KBM-7 (cell line): ENCODE results near the gene HOXB4.

Experiments
- DNase-seq: peaks from one replicate; pipeline ENCODE4 v3.0.0-alpha.2; 2015
- in situ Hi-C: fragments of 300-500 bp; cut with MboI; formaldehyde crosslinking; loops from 2 replicates; pipeline ENCODE4 v1.14.3; 2020; ENCODE audit warnings: low sequenced_read_pairs, low pct_unique_long_range_greater_than_20kb, mixed read lengths

The HOXB4 gene

DNA sequence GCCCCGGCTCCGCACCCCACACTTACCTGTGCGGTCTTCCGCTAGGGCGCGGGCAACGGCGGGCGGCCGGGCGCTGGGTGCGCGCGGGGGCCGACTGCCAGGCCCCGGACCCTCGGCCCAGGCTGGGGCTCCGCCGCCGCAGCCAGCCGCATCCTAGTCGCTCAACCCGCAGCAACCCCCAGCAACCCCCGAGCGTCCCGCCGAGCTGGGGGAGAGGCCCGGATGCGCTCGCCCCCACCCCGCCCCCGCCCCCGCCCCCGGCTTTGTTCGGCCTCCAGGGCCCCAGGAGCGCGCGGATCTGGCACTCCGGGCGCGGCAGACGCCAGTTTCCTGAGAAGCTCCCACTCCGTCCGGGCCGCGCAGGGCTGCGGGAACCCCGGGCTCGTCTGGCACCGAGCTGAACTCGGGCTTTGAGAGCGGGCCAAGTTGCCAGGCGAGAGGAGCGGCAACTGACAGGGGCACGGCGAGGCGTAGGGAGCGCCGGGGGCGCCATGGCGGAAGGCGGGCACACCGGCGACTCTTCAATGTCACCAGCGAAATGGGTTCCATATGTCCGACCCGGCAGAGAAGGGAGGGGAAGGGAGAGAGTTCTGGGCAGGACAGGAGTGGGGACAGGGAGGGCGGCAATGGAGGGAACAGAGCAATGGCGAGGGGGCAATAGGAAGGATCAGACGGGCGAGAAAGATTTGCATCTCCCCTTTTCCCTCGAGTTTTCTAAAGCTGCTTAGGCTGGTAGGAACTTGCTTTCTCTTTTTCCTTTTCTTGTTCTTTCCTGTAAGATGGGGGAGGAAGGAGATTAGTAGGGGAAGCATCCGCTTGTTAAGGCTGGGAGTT, 13.7 kb downstream of the HOXB4 start:
- DNase-seq = no peak
- in situ Hi-C loops = no loop called here

GRCh38 chr17:48563867-48564187, 14.3 kb downstream of the HOXB4 start:
- DNase-seq = no peak
- in situ Hi-C loops = no loop called here

DNA sequence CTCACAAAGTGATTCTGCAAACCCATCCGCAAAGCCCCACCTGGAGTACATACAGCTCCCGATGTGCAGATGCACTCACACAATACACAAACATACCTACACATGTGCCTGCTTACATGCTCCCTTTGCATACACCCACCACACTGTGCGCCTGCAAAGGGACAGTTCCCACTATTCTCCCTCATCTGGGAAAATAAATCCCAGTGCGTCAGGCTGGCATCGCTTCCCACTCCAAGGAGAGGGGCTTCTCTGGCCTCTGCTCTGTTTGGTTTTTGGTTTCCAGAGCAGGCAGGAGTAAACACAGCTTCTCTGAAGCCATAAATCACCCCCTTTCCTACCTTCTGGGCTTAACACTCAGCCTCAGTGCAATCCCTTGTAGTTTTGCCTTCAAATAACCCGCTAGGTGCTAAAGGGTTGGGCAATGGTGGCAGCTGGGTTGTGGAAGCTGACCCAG, 14.7 kb downstream of the HOXB4 start:
- in situ Hi-C loops = no loop called here
- DNase-seq = no peak

DNA sequence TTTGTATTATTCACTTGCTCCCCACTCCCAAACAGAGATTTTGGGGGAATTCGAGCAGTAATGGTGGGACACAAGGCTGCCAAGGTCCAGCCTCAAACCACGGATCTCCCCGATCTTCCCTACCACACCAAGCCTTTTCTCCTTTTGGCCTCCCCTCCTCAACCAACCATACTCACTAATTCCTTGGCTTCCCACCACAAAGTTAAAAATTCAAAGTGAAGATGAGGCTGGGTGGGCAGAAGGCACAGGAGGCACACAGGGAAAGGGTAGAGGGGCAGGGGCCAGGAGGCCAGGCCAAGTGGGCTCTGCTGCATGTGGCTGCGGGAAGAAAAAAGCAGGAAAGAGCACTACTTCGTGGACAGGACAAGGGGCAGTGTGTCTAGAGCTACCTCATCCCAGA, 15.2 kb downstream of the HOXB4 start:
- DNase-seq = no peak
- in situ Hi-C loops = no loop called here

- DNase-seq = no peak
- in situ Hi-C loops = no loop called here
Observed at GRCh38 chr17:48561884-48562810, 16.0 kb downstream of the HOXB4 start.

DNA sequence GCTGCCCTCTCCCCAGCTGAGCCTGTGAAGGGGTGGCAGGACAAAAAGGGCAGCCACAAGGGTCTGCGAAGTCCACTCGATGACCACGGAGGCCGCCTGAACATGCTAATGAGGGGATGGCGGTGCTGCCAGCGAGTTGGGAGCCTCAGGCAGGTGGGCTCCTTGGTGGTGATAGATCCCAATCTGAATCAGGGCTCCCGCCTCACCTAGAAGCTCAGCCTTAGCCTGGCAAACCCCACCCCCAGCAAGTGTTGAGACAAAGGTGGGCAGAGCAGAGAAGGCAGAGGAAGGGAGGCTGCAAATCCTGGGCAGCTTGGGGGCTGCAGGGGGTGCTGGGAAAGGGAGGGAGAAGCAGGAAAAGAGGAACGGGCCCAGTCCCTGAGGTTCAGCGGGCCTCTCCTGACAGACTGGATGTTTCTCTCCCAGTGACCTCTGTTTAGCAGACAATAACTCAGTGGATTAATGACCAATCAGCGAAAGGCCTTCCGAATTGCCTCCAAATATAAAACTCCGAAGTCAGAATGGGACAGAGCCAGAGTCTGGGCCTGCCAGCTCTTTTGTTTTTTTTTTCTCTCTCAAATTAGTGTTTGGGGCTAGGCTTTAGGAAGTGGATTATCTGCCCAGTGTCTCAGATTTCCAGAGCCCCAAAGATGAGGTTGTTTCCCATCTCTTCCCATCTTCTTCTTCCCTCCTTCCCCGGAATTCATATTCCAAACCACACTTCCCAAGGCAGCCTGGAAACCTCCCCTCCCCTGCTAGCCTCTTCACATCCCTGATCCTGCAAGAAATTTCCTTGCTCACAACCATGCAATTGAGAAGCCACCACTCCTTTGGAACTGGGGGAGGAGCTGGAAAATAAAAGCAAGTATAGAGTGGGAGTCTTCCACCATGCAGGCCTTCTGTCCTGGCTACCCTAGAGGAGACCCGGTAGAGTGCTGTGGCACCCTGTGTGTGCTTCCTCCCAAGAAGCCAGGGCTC, 18.0 kb downstream of the HOXB4 start:
- no peak for DNase-seq
- in situ Hi-C loops = no loop called here

DNA sequence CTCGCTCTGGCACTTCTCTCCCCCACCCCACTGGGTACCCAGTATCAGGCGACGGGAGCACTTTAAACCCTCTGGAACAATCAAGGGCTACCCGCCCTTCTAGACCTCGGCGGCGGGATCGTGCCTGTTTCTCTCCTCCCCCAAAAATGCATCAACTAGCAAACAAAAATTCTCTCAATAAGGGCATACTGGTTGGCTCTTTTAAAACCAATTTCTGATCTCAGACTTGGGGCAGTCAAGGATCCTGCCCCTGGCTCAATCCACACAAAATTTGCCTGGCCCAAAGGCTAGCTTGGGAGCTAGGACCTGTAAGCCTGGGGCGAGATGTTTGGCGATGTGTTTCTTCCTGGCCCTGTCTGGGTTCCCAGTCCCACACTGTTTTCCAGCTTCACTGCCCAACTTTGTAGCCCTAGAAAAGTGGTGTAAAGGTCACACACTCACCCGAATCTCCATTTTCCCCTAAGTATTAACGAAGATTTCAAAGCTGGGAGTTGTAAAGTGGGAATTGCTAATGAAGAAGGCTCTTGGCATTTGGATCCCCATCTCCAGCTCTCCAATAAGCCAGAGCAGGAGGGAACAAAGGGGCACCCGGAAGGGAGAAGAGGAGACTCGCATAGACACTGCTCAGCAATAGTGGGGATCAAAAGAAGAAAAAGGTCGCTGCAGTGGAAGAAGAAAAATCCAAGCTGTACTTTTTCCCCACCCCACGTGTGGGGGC, 18.9 kb downstream of the HOXB4 start:
- DNase-seq = no peak
- in situ Hi-C loops = no loop called here

DNA sequence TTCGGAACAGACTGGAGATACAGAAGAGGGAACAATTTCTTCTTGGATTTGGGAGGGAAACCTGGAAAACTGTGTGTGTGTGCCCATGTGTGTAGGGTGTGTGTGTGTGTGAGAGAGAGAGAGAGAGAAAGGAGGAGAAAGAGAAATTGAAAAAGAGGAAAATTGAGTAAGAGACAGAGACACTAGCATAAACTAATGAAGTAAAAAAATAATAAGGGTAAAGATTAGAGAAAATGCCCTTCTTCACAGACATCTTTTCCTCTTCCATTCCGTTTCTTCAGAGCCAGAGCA, 19.4 kb downstream of the HOXB4 start:
- in situ Hi-C loops = no loop called here
- DNase-seq = no peak

DNA sequence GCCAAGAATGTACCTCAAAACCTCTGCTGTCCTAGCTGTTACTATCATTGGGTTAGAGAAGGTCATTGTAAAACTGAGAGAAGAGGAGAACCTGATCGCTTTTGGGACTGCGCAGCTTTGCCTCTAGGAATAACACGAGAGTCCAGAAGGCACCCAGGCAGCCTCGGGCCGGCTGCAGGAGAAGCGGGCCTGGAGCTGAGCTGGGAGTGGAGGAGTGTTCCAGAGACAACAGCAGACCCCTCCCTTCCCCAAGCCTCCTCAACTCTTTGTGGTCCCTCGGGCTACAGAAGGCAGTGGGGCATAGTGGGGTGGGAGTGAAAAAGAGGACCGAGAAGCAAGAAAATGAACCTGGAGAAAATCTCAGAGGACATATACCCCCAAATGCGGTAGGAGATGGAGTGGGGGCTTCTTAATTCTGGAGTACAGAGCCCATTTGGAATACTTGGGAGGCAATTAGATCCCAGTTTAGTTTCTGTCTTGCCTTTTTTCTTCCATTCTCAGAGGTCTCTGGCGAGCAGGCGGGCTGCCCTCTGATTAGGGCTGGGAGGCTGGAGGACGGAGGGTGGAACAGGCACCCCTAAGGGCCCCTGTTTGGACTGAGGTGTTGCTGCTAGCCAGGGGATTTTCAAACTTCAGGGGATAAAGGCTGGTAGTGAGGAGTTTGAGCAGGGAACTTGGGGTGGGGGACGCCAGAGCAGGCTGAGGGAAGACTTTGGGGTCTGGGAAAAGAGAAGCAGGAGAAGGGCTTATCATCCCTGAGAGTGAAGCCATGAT, 19.9 kb downstream of the HOXB4 start:
- DNase-seq = no peak
- in situ Hi-C loops = no loop called here

DNA sequence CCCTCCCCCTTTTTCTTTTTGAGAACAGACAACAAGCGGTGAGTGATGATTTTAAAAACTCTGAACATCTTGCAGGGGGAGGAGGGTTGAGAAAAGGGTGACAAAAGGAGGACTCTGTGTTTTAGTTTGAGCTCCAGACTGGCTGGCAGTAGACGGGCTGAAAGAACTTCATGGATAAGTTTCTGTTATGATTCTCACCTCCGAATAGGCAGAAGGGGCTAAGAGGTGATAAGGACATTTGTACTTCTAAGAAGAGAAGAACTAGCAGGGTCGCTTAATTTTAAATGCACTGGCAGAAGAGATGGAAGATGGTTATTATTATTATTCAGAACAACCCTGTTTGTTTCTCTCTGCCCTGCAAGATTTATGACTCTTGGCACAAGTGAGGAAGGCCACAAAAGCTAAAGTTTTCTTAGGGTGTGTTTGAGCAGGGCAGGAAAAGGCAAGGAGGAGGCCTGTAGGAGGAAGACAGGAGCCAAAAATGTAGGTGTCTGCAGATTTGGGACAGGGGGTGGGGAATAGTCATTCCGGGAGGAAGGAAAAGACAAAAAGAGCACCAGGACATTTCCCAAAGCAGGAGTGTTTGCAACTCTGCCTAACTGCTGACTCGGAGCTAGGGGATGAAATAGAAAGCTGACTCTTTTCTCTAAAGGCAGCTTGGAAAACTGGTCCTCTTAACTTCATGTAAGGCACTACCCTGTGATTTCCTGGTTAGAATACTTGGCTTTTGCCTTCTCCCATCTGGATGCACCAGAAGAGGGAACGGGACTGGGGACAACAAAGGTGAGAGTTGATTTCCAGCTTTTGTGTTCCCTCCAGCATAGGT, 21.4 kb downstream of the HOXB4 start:
- in situ Hi-C loops = no loop called here
- no peak for DNase-seq

DNA sequence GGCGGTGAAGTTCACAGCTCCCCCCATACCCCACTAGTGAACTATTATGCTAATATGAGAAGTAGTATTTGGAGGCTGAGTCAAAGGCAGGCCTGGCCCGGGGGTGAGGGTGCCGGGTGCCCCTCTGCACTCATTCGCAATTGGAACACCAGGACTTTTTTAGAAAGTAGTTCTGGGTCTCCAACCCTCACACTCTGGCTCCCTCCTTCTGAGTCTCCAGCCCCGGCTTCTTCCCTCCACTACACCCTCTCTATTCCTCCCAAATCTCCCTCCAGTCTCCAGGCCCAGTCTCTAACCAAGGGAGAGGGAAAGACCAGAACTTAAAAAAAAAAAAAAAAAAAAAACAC, 21.9 kb downstream of the HOXB4 start:
- no peak for DNase-seq
- in situ Hi-C loops = no loop called here

DNA sequence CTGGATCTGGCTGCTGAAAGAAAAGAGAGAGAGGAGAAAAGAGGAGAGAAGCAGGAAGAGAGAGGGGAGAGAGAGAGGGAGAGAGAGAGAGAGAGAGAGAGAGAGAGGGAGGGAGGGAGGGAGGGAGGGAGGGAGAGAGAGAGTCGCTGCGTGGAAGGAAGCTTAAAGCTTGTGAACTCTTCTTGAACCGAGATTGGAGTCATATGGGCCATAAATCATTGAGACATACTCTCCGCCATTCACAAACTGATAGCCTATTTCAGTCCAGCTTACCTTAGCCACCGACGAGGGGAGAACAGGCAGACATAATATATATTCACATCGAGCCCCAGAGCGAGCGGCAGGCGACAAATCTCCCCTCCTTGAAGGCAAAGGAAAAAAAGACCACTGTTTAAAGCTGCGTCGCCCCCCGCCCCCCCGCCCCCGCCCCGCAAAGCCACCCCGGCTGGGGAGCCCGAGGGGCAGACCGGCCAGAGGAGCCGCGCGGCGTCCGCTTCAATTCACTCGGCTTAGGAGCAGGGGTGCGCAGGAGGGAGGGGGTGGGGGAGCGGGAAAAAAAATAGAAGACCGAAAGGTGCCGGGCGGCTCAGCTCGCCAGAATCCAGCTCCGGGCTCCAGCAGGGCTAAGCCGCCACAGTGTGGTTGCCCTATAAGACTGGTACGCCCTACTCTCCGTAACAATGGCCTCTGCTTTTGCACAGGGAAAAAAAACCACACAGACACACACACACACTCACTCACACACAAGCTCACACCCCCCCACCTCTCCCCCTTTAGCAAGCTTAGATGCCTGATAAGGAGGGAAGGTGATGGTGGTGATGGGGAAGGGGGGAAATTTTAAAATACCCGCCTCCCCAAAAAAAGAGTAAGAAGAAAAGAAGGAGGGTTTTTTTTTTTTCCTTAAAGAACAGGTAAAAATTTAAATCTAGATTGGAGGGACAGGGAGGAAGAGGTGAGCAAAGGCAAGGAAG, 22.6 kb downstream of the HOXB4 start:
- in situ Hi-C loops = no loop called here
- no peak for DNase-seq

- in situ Hi-C loops = no loop called here
- DNase-seq = no peak
Observed at GRCh38 chr17:48554412-48555257, 23.5 kb downstream of the HOXB4 start.

GRCh38 chr17:48553826-48554225, 24.3 kb downstream of the HOXB4 start:
- in situ Hi-C loops = no loop called here
- no peak for DNase-seq

- no peak for DNase-seq
- in situ Hi-C loops = no loop called here
Observed at GRCh38 chr17:48553190-48553547, 25.0 kb downstream of the HOXB4 start.
